CD14-positive monocyte (primary cell): ENCODE results near the gene ADGRF3. TPM values are rescaled to one million over a fixed set of nuclear protein-coding genes. Genes with fewer than 3 reads are reported as not detected.

Source experiments
- DNase-seq, 3 donors: peaks; one replicate each; pipeline ENCODE4 v3.0.0-alpha.2; 2011 to 2022
- H2AFZ ChIP-seq: 2 replicates; pipeline ENCODE4 v1.6.0; 2012; ENCODE audit warnings: mild to moderate bottlenecking, low read depth, low read length, inconsistent platforms; ENCODE audit not compliant: insufficient read depth, poor library complexity, severe bottlenecking
- H3K27ac ChIP-seq, 2 donors: 1 replicate in 1 of 2; 2 replicates in 1 of 2; pipeline ENCODE4 v1.5.1; 2012 to 2013; ENCODE audit warnings: low read length in 2 of 2, control low read depth in 1 of 2, inconsistent platforms in 1 of 2, low read depth in 1 of 2, mild to moderate bottlenecking in 1 of 2
- H3K27me3 ChIP-seq, 2 donors: one replicate each; pipeline versions ENCODE4 v1.6.0 to v1.6.1; 2011 to 2013; ENCODE audit warnings: low read length in 2 of 2; ENCODE audit not compliant: control insufficient read depth in 2 of 2, insufficient read depth in 2 of 2
- H3K36me3 ChIP-seq, 2 donors: replicated peaks in 1 of 2; 1 replicate in 1 of 2; 2 replicates in 1 of 2; pipeline versions ENCODE4 v1.5.1 to v1.6.1; 2012 to 2013; ENCODE audit warnings: low read length in 2 of 2, control low read depth in 1 of 2, inconsistent platforms in 1 of 2, mild to moderate bottlenecking in 1 of 2; ENCODE audit not compliant: insufficient read depth in 2 of 2, control insufficient read depth in 1 of 2
- H3K4me1 ChIP-seq, 2 donors: 1 replicate in 1 of 2; 2 replicates in 1 of 2; pipeline versions ENCODE4 v1.5.1 to v1.6.1; 2012 to 2013; ENCODE audit warnings: low read length in 2 of 2, control low read depth in 1 of 2, inconsistent platforms in 1 of 2, mild to moderate bottlenecking in 1 of 2, moderate library complexity in 1 of 2; ENCODE audit not compliant: insufficient read depth in 2 of 2, control insufficient read depth in 1 of 2
- H3K4me2 ChIP-seq: replicated peaks from 2 replicates; pipeline ENCODE3; 2012; ENCODE audit warnings: low read length, moderate library complexity, mild to moderate bottlenecking; ENCODE audit not compliant: poor library complexity, severe bottlenecking; ENCODE audit errors: extremely low read depth
- H3K4me3 ChIP-seq, 3 experiments: fragments of 200-600 bp in 1 of 3; sonication (generic) in 1 of 3; replicated peaks in 1 of 3; 1 replicate in 2 of 3; 2 replicates in 1 of 3; pipeline ENCODE4 v1.5.1; 2011 to 2013; ENCODE audit warnings: low read length in 3 of 3, mild to moderate bottlenecking in 3 of 3, control low read depth in 2 of 3, low read depth in 2 of 3, inconsistent platforms in 1 of 3, moderate library complexity in 1 of 3
- H3K79me2 ChIP-seq: 2 replicates; pipeline ENCODE4 v1.6.0; 2012; ENCODE audit warnings: mild to moderate bottlenecking, control low read depth, inconsistent platforms, low read length, moderate library complexity; ENCODE audit not compliant: insufficient read depth
- H3K9ac ChIP-seq: 2 replicates; pipeline ENCODE4 v1.6.0; 2017; ENCODE audit warnings: low read length, mild to moderate bottlenecking; ENCODE audit not compliant: insufficient read depth, poor library complexity, severe bottlenecking
- H3K9me3 ChIP-seq, 2 donors: replicated peaks in 1 of 2; 1 replicate in 1 of 2; 2 replicates in 1 of 2; pipeline versions ENCODE4 v1.5.1 to v1.6.1; 2012 to 2013; ENCODE audit warnings: low read length in 2 of 2, control low read depth in 1 of 2; ENCODE audit not compliant: control insufficient read depth in 1 of 2, insufficient read depth in 1 of 2
- H4K20me1 ChIP-seq: 2 replicates; pipeline ENCODE4 v1.6.0; 2012; ENCODE audit warnings: mild to moderate bottlenecking, low read length, control low read depth, moderate library complexity; ENCODE audit not compliant: insufficient read depth
- H3K27ac Mint-ChIP-seq, 7 donors: one replicate each; pipeline ENCODE4 v1.8.0; 2020; ENCODE audit warnings: mild to moderate bottlenecking in 7 of 7, mixed read lengths in 7 of 7, moderate library complexity in 6 of 7, inconsistent platforms in 2 of 7
- H3K27me3 Mint-ChIP-seq, 3 donors: one replicate each; pipeline ENCODE4 v1.8.0; 2021 to 2022; ENCODE audit warnings: low read depth in 3 of 3, mild to moderate bottlenecking in 3 of 3, mixed read lengths in 3 of 3, moderate library complexity in 3 of 3, inconsistent platforms in 1 of 3
- H3K36me3 Mint-ChIP-seq, 2 donors: one replicate each; pipeline ENCODE4 v1.8.0; 2020; ENCODE audit warnings: mixed read lengths in 2 of 2, inconsistent platforms in 1 of 2, mild to moderate bottlenecking in 1 of 2
- H3K4me1 Mint-ChIP-seq: one replicate; pipeline ENCODE4 v1.8.0; 2020; ENCODE audit warnings: mild to moderate bottlenecking, mixed read lengths
- H3K4me3 Mint-ChIP-seq, 2 donors: one replicate each; pipeline ENCODE4 v1.8.0; 2020; ENCODE audit warnings: mild to moderate bottlenecking in 2 of 2, mixed read lengths in 2 of 2, moderate library complexity in 1 of 2
- H3K9me3 Mint-ChIP-seq, 7 donors: one replicate each; pipeline ENCODE4 v1.8.0; 2020 to 2022; ENCODE audit warnings: mixed read lengths in 7 of 7, mild to moderate bottlenecking in 6 of 7, moderate library complexity in 6 of 7, inconsistent platforms in 2 of 7
- CTCF ChIP-seq: fragments of 200-600 bp; IDR thresholded peaks from one replicate; pipeline ENCODE4 v1.8.0; 2022; ENCODE audit warnings: antibody characterized with exemption, mild to moderate bottlenecking
- WGBS: methylation state at CpG from one replicate; pipeline ENCODE4 v1.1.5; 2013; ENCODE audit warnings: missing lambda C conversion rate; ENCODE audit not compliant: insufficient coverage; 5-methylcytosine and 5-hydroxymethylcytosine counted together
- intact Hi-C, 2 donors: fragments of 100-400 bp; cut with micrococcal nuclease; formaldehyde crosslinking; loops; one replicate each; pipeline versions ENCODE4 v1.15.0 to v1.15.1; 2023
- polyA plus RNA-seq, 3 donors: library from polyadenylated mRNA; depleted of rRNA in 1 of 3; unstranded in 2 of 3; stranded (reverse) in 1 of 3; fragments of 300-500 nt in 2 of 3; fragments of >200 nt in 1 of 3; fragmentation: Illumina TruSeq in 2 of 3; gene quantifications; 1 replicate in 2 of 3; 2 replicates in 1 of 3; pipeline ENCODE4 v1.2.3, GENCODE V29; 2012 to 2021

Gene ADGRF3
- polyA plus RNA-seq, 3 donors: 0.33 TPM; not detected in 2

GRCh38 chr2:26290001-26290400, 56.6 kb downstream of the ADGRF3 start:
- H3K27me3 ChIP-seq: no peaks in the 10 kb centered on the region
- H3K36me3 ChIP-seq: peaks cover 35 to 48% of the 10 kb centered on the region in 2 donors
- Mint-ChIP-seq H3K27ac (no peak overlapping the region), H3K9me3 (no peaks in the 10 kb centered on the region), H3K4me1 (peaks cover 7% of the 10 kb centered on the region), H3K27me3 (no peaks in the 10 kb centered on the region), H3K4me3 (no peak overlapping the region), H3K36me3 (peaks cover 39 to 54% of the 10 kb centered on the region in 2 donors)
- no peak overlapping the region for H3K4me3 ChIP-seq
- no peak overlapping the region for H2AFZ ChIP-seq
- H3K9me3 ChIP-seq: no peaks in the 10 kb centered on the region
- no CpG with 5 or more reads among the region's 1 CpG for WGBS
- H3K79me2 ChIP-seq: no peaks in the 10 kb centered on the region
- no peaks in the 10 kb centered on the region for H3K4me1 ChIP-seq
- DNase-seq: no peak
- intact Hi-C loops: no loop called here
- H3K27ac ChIP-seq: no peak overlapping the region
- H3K9ac ChIP-seq: no peak overlapping the region
- H3K4me2 ChIP-seq: no peak overlapping the region
- H4K20me1 ChIP-seq: no peaks in the 10 kb centered on the region
- TF ChIP-seq CTCF: no peak

- no peaks in the 10 kb centered on the region for H3K79me2 ChIP-seq
- no peaks in the 10 kb centered on the region for H3K27me3 Mint-ChIP-seq
- no peaks in the 10 kb centered on the region for H3K4me1 Mint-ChIP-seq
- H3K9me3 Mint-ChIP-seq: no peaks in the 10 kb centered on the region
- no peak overlapping the region for H2AFZ ChIP-seq
- 90% methylated on average over 2 of the region's 3 CpGs for WGBS
- no peak overlapping the region for H3K27ac Mint-ChIP-seq
- H3K4me3 ChIP-seq: no peak overlapping the region
- intact Hi-C loops: no loop called here
- peaks cover 67 to 85% of the 10 kb centered on the region in 2 donors for H3K36me3 Mint-ChIP-seq
- H3K27ac ChIP-seq: no peak overlapping the region
- H3K9ac ChIP-seq: no peak overlapping the region
- H3K4me3 Mint-ChIP-seq: no peak overlapping the region
- H3K4me2 ChIP-seq: no peak overlapping the region
- H3K9me3 ChIP-seq: no peaks in the 10 kb centered on the region
- TF ChIP-seq CTCF: no peak
- H3K27me3 ChIP-seq: no peaks in the 10 kb centered on the region
- H3K4me1 ChIP-seq: no peaks in the 10 kb centered on the region
- H4K20me1 ChIP-seq: no peaks in the 10 kb centered on the region
- DNase-seq: no peak
- H3K36me3 ChIP-seq: peaks cover 71 to 88% of the 10 kb centered on the region in 2 donors
These were observed 60.7 kb downstream of the ADGRF3 start for GRCh38 chr2:26285931-26286330.
